Sigmoid colon (tissue), 4 donors: ENCODE measurements around the gene KMT5C.

Source experiments
- CTCF ChIP-seq, 4 experiments: fragments of 450-650 bp in 3 of 4; fragments of 200-600 bp in 1 of 4; IDR thresholded peaks; one replicate each; pipeline ENCODE4 v1.5.1; 2016 to 2019; ENCODE audit warnings: antibody characterized with exemption in 4 of 4, mild to moderate bottlenecking in 3 of 4, moderate library complexity in 2 of 4
- EP300 ChIP-seq, 4 donors: sonication (generic); formaldehyde crosslinking; IDR thresholded peaks; one replicate each; pipeline ENCODE4 v1.6.1; 2017; ENCODE audit warnings: antibody characterized with exemption in 4 of 4
- POLR2A ChIP-seq, 2 donors: fragments of 450-650 bp; IDR thresholded peaks; one replicate each; pipeline ENCODE4 v1.6.1; 2016; ENCODE audit warnings: antibody characterized with exemption in 2 of 2, mild to moderate bottlenecking in 2 of 2, moderate library complexity in 2 of 2

GRCh38 chr19:55382013-55382412, 42.3 kb downstream of the KMT5C start:
- TF ChIP-seq POLR2A (IDR thresholded peaks at IDR 0.05) (no peak), CTCF (IDR thresholded peaks at IDR 0.05) (no peak), EP300 (IDR thresholded peaks at IDR 0.05) (no peak)
